SU-DHL-6 (cell line): Measurements from ENCODE around the gene TEKT3.

ENCODE experiments used
- H2AFZ ChIP-seq: fragments of 200-600 bp; sonication (generic); 2 replicates; pipeline ENCODE4 v1.6.1; 2014; ENCODE audit warnings: low read depth, mild to moderate bottlenecking, moderate library complexity, mixed read lengths, antibody characterized with exemption, low read length; ENCODE audit not compliant: severe bottlenecking
- H3F3A ChIP-seq: fragments of 200-600 bp; shearing (Covaris generic); 2 replicates; pipeline ENCODE4 v1.6.0; 2016; ENCODE audit warnings: antibody characterized with exemption, mild to moderate bottlenecking; ENCODE audit not compliant: insufficient read depth
- H3K27ac ChIP-seq: fragments of 200-600 bp; sonication (generic); 2 replicates; pipeline ENCODE4 v1.5.1; 2016; ENCODE audit warnings: low read depth, mild to moderate bottlenecking, low read length, moderate library complexity, mixed read lengths
- H3K27me3 ChIP-seq: fragments of 200-600 bp; sonication (generic), shearing (Covaris generic); 2 replicates; pipeline ENCODE4 v1.6.0; 2014; ENCODE audit warnings: mild to moderate bottlenecking, low read length
- H3K36me3 ChIP-seq: fragments of 200-600 bp; sonication (generic); 2 replicates; pipeline ENCODE4 v1.6.1; 2014; ENCODE audit warnings: mild to moderate bottlenecking, low read length, mixed read lengths
- H3K4me2 ChIP-seq: fragments of 300-600, 200-600 bp; shearing (Covaris generic), sonication (generic); 2 replicates; pipeline ENCODE4 v1.6.0; 2014; ENCODE audit warnings: low read length, low read depth, mild to moderate bottlenecking; ENCODE audit not compliant: poor library complexity, severe bottlenecking
- H3K4me3 ChIP-seq: fragments of 200-600 bp; sonication (generic); 2 replicates; pipeline ENCODE4 v1.5.1; 2014; ENCODE audit warnings: antibody characterized with exemption, low read length, mild to moderate bottlenecking, mixed read lengths; ENCODE audit not compliant: insufficient read depth, poor library complexity, severe bottlenecking
- H3K79me2 ChIP-seq: fragments of 200-600 bp; sonication (generic); 2 replicates; pipeline ENCODE4 v1.6.1; 2014; ENCODE audit warnings: mild to moderate bottlenecking, low read length, moderate library complexity; ENCODE audit not compliant: insufficient read depth
- H3K9ac ChIP-seq: fragments of 200-600 bp; sonication (generic); 2 replicates; pipeline ENCODE4 v1.7.0; 2014; ENCODE audit warnings: mild to moderate bottlenecking, low read length
- H3K9me2 ChIP-seq: fragments of 200-600 bp; sonication (generic); replicated peaks from 2 replicates; pipeline ENCODE4 v1.6.1; 2014; ENCODE audit warnings: low read length; ENCODE audit not compliant: insufficient read depth
- H3K9me3 ChIP-seq: fragments of 200-600 bp; sonication (generic); 2 replicates; pipeline ENCODE4 v1.6.1; 2014; ENCODE audit warnings: low read length, mixed read lengths; ENCODE audit not compliant: insufficient read depth
- H4K20me1 ChIP-seq: fragments of 200-600 bp; sonication (generic); 2 replicates; pipeline ENCODE4 v1.6.1; 2014; ENCODE audit warnings: low read depth, mild to moderate bottlenecking, antibody characterized with exemption, low read length, moderate library complexity, mixed read lengths
- EZH2phosphoT487 ChIP-seq: fragments of 200-600 bp; sonication (generic), shearing (Covaris generic); conservative IDR thresholded peaks from 2 replicates; pipeline ENCODE4 v1.6.1; 2018; ENCODE audit warnings: mild to moderate bottlenecking, antibody characterized with exemption, low read length, moderate library complexity, mixed read lengths
- TF ChIP-seq, protein P1 (sequence below): fragments of 200-600 bp; sonication (generic); IDR thresholded peaks from one replicate; pipeline ENCODE4 v1.5.1; 2017; ENCODE audit warnings: antibody characterized with exemption, mild to moderate bottlenecking, low read length, moderate library complexity; ENCODE audit not compliant: insufficient read depth, poor library complexity, severe bottlenecking

The TEKT3 gene

DNA sequence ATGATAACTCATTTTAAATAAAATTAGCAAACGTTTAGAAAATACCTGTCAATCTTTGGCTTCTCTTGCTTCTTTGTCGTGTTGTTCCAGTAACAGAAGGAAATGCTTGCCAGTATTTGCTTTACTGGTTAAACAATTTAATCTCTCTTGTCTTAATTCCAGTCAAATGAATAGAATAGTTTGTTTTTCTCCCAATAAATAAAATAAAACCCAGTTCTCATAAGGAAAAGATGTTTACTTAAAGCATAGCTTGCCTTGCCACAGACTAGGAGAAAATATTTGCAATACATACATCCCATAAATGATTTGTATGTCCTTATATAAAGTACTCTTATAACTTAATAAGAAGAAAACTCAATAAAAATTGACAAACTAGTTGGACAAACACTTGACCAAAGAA lies 43.9 kb upstream of the TEKT3 start:
- H3K27me3 ChIP-seq: no peaks in the 10 kb centered on the region

GRCh38 chr17:15384142-15384787 lies 42.9 kb upstream of the TEKT3 start:
- no peak overlapping the region for H3K4me3 ChIP-seq
- no peak overlapping the region for H3K9ac ChIP-seq
- no peaks in the 10 kb centered on the region for H3K9me3 ChIP-seq
- no peaks in the 10 kb centered on the region for H3K36me3 ChIP-seq
- H3K27ac ChIP-seq: no peak overlapping the region
- H2AFZ ChIP-seq: no peak overlapping the region
- no peaks in the 10 kb centered on the region for H4K20me1 ChIP-seq
- no peaks in the 10 kb centered on the region for H3K9me2 ChIP-seq
- no peak for TF ChIP-seq EZH2phosphoT487
- TF ChIP-seq, protein P1, sequence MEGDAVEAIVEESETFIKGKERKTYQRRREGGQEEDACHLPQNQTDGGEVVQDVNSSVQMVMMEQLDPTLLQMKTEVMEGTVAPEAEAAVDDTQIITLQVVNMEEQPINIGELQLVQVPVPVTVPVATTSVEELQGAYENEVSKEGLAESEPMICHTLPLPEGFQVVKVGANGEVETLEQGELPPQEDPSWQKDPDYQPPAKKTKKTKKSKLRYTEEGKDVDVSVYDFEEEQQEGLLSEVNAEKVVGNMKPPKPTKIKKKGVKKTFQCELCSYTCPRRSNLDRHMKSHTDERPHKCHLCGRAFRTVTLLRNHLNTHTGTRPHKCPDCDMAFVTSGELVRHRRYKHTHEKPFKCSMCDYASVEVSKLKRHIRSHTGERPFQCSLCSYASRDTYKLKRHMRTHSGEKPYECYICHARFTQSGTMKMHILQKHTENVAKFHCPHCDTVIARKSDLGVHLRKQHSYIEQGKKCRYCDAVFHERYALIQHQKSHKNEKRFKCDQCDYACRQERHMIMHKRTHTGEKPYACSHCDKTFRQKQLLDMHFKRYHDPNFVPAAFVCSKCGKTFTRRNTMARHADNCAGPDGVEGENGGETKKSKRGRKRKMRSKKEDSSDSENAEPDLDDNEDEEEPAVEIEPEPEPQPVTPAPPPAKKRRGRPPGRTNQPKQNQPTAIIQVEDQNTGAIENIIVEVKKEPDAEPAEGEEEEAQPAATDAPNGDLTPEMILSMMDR: no peak
- H3F3A ChIP-seq: no peaks in the 10 kb centered on the region
- H3K27me3 ChIP-seq: no peaks in the 10 kb centered on the region
- no peak overlapping the region for H3K4me2 ChIP-seq
- no peaks in the 10 kb centered on the region for H3K79me2 ChIP-seq

More for the DNA sequence above, 43.9 kb upstream of the TEKT3 start:
- no peak overlapping the region for H3K27ac ChIP-seq
- H3K9me2 ChIP-seq: no peaks in the 10 kb centered on the region
- no peaks in the 10 kb centered on the region for H3K9me3 ChIP-seq
- H3K4me3 ChIP-seq: no peak overlapping the region
- no peaks in the 10 kb centered on the region for H3K36me3 ChIP-seq
- H3K4me2 ChIP-seq: no peak overlapping the region
- H3K79me2 ChIP-seq: no peaks in the 10 kb centered on the region
- H2AFZ ChIP-seq: no peak overlapping the region
- H3K9ac ChIP-seq: no peak overlapping the region
- H4K20me1 ChIP-seq: no peaks in the 10 kb centered on the region
- TF ChIP-seq, protein P1: no peak
- no peak for TF ChIP-seq EZH2phosphoT487
- H3F3A ChIP-seq: no peaks in the 10 kb centered on the region

- Histone ChIP-seq H3K9me2 (no peaks in the 10 kb centered on the region), H3K27ac (no peak overlapping the region), H3K4me2 (no peak overlapping the region), H3K9ac (no peak overlapping the region), H2AFZ (no peak overlapping the region), H3K9me3 (no peaks in the 10 kb centered on the region), H3K79me2 (no peaks in the 10 kb centered on the region), H3F3A (no peaks in the 10 kb centered on the region), H4K20me1 (no peaks in the 10 kb centered on the region), H3K27me3 (no peaks in the 10 kb centered on the region), H3K36me3 (no peaks in the 10 kb centered on the region), H3K4me3 (no peak overlapping the region)
- TF ChIP-seq, protein P1: no peak
- TF ChIP-seq EZH2phosphoT487: no peak
These were observed 41.5 kb upstream of the TEKT3 start for GRCh38 chr17:15382914-15383313.
